Occipital lobe (tissue), 2 donors: ENCODE data around the gene ETS1. TPM values are rescaled to one million over a fixed set of nuclear protein-coding genes. Genes with fewer than 3 reads are reported as not detected.

Experiments
- DNase-seq: peaks from one replicate; lab custom pipeline; 2025; lab: John Stamatoyannopoulos, UW
- total RNA-seq: library from RNA; depleted of rRNA; stranded (reverse); fragments of >200 nt; gene quantifications from one replicate; pipeline ENCODE4 v1.2.3, GENCODE V29; 2014

Gene ETS1
- total RNA-seq, 1 donor from 2014 or later, result 14.0 TPM

DNA sequence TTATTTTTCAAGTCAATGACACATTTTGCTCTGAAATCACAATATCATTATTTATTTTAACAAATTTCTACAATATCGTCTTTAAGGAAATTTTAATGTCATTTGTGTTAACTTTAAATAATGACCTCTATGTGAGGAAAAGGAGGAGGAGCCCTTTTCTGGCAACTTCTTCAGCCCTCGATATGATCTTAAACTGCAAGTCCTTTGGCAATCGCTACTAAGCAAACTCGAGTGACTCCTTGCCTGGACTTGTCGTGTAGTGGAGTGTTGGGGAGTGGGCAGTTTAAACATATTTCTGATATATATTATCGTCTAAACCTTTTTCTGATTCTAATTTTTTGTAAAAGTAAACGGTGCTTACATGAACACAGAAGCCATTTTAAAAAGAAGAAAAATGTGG lies 16.7 kb downstream of the ETS1 start:
- no peak for DNase-seq

DNA sequence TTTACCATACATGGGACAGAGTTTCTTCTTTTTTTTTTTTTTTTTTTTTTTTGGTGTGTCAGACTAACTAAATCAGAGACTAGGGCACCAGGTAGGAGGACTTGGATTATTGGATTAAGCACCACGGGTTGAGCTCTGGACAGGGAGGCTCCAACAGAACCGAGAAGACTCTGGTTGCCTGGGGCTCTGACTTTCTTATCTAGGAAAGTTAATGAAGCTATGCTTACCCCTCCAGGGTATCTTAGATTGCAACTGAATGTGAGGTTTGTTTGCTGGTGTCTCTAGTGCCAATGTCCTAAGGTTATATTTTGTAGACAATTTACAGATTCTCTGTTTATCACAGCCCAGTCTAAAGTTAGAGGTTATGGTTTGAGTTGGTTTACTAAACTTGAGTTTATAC lies 18.1 kb downstream of the ETS1 start:
- no peak for DNase-seq

DNA sequence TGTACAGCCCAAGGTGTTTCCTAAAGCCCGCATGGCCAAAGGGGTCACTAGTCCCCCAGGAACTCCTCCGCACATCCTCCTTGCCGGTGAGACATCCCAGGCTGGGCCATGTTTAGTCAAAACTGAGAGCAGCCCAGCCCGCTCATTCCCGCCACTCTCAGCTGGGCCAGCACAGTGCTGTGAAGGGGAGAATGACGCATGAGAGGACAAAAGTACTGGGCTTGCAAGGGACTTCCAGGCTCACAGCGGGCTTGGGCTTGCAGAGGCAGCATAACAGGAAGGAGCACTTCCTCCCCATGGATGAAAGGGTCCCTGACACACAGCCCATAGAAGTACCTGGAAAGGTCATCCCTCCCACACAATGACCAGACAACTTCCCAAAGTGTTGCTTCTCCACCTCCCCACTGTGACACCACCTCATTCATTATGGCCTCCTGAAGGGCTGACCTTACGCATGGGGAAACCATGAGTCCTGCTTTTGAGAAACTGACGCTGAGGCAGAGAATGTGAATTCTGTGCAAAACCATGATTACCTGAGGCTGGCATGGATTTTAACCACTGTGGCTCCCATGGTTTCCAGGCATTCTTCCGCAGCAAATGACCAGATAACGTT lies 19.1 kb downstream of the ETS1 start:
- DNase-seq, result no peak

DNA sequence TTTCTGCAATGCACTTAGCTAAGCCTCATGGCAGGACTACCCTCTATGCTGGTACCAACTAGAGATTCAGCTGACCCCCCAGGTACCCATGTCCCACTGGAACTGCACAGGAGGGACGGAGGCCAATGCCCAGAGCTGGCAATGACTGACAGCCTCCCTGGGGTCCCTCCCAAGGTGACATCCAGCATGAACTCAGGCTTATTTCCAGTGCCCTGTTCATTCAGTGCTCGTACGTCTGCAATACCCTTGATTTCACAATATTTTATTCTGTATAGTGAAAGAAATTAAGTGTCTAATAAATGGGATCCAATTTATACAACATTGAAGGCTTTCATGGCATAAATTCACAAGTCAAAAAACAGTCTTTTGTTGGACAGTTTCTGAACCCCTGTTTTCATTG lies 20.2 kb downstream of the ETS1 start:
- no peak for DNase-seq

DNA sequence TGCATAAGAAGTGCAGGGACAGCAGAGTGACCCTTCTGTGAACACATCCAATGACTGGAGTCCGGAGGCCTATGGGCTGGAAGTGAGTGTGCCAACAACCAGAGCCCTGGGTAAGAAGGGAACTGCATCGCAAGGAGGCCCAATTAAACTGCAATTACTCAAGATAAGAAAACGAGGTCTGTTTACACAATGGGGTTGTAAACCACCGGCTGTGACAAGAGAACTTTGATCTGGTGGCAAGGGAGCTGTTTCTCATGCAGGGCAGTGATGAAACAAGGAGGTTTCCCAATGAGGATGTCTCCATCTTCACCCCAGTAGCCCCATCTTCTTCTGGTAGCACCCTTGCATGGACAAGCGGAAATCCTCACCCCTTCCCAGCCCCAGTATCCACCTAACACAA lies 21.5 kb downstream of the ETS1 start:
- no peak for DNase-seq

DNA sequence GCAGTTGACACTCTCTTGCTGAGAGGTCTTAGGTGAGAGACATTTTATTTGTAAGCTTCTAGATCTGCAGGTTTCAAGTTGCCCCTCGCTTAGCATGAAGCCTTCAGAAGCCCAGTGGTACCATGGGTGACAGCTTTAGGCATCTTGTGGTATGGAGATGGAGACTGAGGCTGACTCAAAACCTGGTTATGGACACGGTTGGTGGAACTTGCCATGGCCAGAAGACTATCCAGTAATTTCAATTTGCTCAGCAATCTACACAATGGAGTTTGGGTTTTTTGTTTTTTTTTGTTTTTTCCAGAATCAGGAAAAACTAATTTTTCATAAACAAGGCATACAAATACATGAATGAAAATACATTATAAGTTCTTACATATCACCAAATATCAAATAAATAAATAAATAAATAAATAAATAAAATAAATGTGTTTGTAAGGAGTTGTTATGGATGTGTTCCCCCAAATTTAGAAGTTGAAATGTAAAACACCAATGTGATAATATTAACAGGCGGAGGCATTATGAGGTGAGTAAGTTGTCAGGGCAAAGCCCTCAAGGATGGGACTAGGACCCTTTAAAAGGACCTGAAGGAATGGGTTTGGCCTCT lies 22.6 kb downstream of the ETS1 start:
- DNase-seq, result no peak

DNA sequence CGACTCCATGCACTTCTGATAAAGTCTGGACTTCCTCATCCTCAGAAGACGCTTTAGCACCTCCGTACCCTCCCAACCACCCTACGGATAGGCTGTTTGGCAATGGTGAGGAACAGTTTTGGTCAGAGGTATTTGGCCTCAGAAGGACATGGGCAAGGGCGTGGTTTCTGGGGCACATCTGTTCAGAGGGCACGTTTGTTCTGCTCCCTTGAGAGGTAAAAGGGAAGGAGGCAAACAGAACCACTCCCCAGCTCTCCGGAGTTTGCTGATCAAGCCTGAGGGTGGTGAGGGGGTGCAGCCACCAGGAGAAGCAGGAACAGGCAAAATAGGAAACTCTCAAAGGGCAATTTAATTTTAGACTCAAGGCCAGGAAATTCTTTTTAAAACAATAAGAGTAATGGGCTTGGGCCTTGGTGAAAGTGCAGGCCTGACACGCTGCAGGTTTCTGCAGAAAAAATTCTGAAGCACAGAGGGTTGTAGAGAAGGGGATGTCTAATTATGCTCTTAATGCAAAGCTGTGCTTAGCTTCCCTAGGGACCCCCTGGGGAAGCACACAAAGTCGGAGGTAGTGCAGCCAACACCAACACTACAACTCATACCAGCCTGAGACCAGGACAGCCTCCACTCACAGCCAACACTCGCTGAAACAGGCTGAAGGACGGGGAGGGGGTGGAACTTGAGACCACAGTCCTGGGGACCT lies 23.3 kb downstream of the ETS1 start:
- no peak for DNase-seq

DNA sequence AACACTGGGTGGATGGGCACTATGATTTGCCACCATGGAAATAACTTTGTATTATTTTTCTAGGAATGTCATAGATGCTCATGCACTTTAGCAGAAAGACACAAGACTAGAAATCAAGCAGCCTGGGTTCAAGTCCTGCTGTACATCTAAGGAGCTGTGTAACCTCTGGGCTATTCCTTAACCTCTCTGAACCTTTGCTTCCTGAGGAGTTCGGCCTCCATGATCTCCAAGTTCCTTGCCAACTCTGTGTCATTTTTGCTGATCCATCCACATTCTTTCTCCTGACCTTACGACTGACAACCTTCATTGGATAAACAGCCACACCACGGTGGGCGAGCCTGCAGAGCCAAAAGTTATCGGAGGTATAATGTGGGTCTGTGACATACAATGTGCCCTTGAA lies 24.1 kb downstream of the ETS1 start:
- no peak for DNase-seq

DNA sequence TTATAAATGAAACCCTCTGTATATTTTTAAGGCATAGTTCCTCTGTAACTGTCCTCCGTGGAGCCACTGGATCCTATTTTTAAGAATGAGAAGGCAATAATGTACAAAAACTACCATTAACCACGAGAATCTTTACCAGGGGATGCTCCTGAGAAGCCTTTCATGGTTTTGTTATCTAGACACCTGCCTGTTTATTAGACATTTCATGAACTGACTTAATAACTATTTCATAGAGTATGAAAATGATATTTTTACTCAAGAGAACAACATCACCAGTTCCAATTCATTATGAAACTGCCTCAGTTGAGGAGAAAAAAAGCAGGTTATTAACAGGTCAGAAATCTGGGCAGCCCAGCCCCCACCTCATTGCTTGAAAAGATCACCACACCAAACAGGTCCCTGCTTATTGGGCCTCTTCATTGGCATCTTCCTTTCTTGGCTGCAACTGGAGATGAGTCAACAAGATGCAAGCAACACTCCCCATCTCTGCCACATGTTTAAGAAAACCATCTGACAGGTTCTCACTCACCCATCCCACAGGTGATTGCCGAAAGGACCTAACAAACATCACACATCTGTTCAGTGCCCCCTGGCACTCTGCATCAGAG lies 27.8 kb downstream of the ETS1 start:
- DNase-seq, result no peak

DNA sequence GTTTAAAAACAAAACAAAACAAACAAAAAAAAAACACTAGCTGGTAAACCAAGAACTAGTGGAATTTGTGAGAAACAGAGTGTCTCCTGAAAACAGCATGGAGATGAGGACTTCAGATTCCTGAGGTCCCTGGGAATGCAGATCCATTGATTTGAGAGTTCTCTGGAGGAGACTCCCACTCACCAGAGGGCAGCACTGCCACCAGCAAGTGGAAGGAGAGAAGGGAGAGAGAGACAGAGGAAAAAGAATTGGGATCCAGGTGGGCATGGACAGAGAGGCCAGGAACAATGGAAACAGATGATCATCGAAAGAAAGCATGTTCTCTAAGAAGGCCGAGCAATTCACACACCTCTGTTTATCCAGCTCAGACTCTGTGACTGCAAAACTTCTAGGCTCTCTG lies 31.8 kb downstream of the ETS1 start:
- DNase-seq, result no peak

DNA sequence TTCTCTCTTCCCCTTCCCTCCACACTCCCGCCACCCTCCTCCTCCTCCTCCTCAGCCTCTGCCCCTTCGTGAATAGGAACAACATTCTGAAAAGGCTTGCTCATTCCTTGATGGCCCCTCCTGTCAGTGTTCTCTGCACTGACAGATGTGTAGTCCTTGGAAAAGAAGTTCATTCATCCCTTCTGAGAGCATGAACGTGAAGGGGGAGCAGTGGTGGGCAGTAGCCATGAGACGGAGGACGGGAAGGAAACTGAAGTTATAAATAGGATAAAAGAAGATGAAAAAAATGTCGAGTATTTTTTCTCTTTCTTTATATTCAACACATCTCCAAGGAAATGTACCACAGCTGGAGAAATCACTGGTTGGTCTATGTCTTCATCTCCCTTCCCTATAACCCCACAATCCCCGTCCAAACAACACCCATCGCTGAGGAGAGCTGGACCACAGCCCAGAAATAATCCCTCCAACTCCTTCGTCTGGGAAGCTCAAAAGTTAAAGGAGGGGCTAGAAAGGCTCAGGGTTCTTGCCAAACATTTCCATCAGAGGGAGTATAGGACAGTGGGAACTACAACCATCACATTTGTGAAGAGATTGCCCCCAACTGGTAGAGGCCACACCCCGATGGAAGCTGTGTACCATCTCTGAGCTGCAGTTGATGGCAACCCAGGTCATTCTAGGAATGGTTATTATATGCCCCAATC lies 33.5 kb downstream of the ETS1 start:
- no peak for DNase-seq

DNA sequence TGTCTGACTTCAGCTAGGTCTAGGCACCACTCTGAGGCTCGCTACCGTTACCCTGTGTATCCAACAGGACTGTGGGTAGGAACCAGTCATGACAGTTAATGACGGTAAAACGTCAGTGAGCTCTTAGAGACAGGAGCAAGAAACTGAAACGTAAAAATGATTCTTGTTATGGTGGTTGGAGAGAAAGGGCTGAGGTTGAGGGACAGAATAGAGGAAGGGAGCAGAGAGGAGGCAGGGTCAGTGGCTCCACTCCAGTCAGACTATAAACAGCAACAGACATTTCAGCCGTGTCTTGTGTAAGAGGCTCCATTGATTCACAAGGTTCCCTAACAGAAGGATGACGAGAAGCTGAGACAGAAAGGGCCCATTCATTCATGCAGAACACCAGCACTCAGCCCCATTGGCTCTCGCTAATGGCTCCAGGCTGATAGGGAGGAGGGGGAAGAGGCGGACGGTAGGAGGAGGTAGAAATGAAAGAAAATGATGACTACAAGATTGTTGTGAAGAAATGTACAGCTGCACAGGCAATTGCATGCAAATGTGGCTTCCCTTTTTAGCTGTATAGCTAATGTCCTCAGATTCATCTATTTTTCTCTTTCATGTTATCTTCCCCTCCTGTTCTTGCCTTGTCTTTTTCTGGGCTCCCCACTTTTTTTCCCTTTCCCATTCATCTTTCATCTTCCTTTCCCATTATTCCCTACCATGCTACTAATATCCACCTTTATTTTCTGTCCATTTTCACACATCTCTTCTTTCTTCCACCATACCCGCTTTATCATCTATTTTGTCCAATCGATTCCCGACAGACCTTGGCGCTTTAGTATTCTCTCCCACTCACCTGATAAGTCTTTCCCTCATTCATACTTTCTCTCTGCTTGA lies 34.3 kb downstream of the ETS1 start:
- DNase-seq, result peak; percentile 50

DNA sequence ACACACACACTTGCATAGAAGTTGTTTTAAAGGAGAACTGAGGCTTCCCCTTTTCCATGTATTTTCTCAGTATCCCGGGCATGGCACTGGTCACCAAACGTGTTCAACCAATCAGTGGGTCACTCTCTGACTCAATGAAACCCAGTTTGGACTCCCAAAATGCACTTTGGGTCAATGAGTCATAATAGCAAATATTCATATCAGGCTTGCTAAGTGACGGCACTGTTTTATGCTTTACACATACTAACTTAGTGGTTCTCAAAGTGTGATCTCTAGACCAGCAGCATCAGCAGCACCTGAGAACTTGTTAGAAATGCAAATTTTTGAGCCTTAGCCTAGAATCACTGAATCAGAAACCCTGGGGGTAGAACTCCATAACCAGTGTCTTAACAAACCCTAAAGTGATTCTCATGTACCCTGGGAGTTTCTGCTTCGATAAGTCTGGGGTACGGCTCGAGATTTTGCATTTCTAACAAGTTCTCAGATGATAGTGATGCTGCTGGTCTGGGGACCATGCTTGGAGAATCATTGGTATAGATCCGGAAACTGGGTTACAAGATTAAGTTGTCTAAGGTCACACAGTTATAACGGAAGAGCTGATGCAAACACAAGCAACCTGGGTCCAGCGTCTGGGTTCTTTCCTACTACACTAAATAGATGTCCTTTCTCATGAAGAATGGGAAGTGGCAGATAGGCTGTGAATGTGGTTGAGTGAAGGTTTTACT lies 35.6 kb downstream of the ETS1 start:
- DNase-seq, result no peak

DNA sequence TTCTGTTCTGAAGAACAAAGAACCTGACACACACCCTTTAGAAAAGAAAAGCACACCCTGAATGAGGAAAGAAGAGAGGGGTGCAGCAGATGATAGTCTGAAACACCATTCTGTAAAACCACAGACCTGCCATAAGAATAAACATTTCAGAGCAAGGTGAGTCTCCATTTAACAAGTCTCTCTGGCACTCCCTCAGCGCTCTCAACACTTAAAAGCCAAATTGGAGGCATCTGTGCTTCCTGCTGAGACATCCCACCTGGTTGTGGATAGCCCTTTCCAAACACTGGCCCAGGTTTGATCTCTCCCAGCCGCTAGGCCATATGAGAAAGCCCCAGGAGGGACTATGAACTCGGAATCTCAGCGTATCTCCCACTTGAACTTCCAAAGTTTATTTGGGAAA lies 36.3 kb downstream of the ETS1 start:
- DNase-seq, result no peak

DNA sequence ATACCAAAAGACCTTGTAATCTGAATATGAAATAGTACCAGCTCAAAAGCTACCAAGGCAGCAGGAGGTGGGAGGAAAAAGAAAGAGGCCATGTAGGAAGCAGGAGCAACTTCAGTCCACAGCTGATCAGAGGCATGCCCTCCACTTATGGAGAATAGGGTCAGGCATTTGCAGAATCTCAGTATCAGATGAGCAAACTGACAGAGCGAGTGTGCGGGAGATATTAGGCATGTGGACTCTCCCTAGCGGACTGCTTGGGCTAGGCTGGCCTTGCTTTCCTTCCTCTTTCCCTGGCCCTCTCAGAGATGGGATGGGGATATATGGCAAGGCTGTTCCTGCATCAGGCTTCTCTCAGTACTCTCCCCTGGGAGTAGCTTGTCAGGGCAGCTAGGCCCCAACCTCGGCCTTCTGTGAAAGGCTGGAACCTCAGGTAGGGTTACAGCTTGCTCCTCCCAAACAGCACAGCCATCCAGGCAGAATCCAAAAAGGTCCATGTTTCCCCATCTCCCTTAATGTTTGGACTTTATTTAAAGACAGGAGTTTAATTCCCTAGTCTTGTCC lies 37.0 kb downstream of the ETS1 start:
- no peak for DNase-seq

DNA sequence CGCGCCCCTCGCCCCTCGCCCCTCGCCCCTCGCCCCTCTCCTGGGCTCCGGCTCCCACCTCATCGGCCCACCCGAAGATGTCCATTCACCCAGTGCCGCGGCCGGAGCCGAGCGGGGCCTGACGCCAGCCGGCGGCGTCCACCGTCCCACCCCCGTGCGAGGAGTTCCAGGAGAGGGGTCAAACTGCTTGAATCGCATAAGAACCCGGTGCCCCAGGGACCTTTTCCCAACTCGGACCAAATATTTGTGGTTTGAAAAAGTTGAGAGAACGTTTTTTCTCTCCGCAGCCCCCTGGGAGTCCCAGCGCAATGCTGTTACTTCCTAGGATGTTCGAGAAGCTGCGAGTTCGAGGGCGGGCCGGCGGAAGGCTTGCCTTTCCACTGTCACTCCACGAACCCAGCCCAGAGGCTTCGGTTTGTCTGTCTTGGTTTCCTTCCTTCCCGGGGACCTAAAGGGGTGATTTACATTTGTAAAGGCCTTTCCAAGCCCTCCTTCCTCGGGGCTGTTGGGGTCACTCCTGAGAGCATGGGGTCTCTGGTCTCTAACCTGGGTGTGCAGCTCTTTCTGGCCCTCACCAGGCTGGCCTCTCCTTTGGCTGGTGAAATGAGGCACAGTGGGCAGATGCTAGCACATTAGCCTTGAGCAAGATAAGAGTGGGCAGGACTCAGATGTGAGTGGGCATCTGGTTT lies 38.0 kb downstream of the ETS1 start:
- DNase-seq, result no peak

DNA sequence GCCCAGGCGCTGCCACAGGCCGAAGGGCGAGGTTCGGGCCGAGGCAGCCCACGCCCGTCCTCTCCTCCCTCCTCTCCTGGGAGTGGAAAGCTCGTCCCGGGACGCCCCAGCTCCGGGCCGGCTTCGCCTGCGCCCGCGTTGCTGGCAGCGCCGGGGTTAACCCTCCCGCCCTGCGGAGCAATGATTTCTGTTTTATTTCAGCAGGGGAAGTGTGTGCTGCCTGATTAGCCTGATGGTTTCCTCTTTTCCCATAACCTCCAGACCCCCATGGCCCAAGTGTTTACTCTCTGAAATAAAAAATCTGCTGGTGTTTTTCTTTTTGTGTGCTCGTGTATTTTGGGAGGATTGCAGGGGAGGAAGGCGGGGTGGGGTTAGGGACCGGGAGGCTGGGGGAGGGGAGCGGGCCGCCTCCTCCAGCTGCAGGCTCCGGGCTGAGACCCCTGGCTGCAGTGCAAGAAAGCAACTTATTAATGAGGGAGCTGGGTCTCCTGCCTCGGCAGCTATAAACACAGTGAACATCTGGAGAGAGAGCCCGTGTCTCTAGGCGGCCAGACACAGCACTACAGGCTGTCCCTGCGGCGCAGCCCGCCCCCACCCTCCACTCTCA lies 38.6 kb downstream of the ETS1 start:
- no peak for DNase-seq

DNA sequence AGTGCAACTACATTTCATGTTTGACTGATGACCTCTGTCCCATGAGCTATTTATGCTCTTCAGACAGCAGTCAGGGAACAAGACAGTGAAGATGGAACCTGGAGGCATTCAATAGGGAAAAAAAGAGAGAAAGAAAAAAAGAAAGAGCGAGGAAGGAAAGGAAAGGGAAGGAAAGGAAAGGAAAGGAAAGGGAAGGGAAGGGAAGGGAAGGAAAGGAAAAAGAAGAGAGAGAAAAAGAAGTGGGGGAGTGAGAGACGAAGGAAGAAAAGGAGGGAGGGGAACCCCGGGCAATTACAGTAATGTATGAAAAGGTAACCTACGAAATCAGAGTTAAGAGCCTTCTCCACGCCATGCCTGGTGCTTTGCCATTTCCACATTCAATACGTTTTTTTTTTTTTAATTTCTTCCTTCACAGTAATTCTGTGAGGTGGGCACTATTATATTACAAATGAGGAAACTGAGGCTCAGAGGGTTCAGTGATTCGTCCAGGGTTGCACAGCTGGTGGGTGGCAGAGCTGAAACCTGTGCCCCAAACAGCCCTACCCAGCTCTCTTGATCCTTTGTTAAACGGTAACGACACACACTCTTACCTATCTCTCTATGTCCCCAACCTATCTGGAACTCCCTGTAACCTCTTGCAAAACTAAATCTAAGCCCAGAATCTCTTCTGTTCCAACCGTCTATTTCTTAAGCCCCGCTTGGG lies 39.3 kb downstream of the ETS1 start:
- no peak for DNase-seq
